Activated CD4-positive, alpha-beta T cell treated with anti-CD3 and anti-CD28 coated beads for 48 hours (primary cell): ENCODE data around the gene KBTBD8.

Experiments used
- DNase-seq: peaks from one replicate; pipeline ENCODE4 v3.0.0-alpha.2; 2020

Gene KBTBD8

DNA sequence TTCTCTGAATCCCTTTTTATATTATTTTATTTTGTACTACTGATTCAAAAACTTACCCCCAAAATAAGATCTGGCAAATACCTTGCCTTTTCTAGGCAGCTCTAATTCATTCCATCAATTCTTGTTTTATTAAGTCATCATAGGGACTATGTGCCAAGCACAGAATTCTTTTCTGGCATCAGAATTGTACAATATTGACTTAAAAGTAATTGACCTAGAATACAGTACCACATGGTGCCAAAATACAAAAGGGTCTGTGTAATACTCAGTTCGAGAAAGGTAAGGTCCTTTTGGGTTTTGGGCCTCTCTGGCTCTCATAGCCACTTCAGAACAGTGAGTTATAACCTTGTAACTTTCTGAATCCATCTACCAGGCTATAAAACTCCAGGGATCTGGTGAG lies 46.2 kb downstream of the KBTBD8 start:
- DNase-seq, result no peak

DNA sequence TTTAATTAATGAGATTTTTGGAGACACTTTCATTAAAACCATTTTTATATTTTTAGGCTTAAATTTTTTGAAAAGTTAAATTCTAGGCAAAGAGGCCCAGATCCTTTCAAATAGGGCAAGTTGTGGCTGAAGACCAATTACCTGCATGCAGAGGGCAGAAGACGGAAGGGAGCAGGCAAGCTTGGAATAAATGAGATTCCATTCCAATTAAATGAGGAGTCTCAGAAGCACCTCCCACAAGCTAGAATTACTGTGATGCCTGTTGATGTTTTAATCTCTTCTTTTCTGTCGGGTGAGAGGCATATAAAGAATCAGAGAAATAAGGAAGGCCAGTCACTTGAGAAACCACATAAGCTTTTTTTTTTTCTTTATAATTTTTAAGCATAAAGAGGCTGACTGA lies 46.8 kb downstream of the KBTBD8 start:
- DNase-seq, result no peak

DNA sequence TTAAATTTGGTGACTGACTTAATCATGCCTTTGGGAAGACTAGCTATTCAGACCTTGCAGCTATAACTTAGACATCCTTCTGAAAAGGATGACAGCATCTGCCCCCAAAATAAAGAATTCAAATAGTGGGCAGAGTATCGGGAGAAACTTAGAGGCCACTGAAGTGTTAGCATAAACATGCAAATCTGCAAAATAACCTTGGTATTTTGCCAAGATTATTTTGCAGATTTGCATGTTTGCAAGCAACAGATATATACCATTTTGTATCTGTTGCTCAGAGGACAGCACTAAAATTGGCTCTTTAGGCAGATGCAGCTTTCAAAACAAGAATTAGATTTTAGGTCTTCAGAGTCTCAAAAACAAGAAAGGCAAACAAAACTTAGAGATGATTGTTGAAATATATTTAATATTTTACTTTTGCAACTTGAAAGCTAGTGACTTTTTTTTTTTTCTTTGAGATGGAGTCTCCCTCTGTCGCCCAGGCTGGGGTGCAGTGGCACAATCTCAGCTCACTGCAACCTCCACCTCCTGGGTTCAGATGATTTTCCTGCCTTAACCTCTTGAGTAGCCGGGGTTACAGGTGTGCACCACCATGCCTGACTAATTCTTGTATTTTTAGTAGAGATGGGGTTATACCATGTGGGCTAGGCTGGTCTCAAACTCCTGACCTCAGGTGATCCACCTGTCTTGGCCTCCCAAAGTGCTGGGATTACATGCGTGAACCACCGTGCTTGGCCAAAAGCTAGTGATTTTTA lies 47.8 kb downstream of the KBTBD8 start:
- DNase-seq, result no peak

DNA sequence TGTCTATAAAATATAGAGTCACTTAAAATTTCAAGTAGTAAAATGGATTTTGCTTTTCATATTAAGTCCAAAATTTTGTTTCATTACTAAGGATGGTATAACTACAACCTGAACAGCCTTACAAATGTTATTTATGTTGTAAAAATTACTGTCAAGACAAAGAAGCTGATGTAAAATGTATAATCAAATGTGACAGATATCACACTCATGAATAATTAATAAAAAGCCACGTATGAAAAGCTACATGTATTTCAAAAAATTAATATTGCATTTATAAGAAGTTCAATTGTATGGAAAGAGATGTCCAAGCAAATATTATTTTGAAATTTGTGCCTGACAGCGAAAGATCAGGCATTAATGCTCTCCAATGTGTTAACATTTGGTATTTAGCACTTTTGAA lies 48.9 kb downstream of the KBTBD8 start:
- no peak for DNase-seq

DNA sequence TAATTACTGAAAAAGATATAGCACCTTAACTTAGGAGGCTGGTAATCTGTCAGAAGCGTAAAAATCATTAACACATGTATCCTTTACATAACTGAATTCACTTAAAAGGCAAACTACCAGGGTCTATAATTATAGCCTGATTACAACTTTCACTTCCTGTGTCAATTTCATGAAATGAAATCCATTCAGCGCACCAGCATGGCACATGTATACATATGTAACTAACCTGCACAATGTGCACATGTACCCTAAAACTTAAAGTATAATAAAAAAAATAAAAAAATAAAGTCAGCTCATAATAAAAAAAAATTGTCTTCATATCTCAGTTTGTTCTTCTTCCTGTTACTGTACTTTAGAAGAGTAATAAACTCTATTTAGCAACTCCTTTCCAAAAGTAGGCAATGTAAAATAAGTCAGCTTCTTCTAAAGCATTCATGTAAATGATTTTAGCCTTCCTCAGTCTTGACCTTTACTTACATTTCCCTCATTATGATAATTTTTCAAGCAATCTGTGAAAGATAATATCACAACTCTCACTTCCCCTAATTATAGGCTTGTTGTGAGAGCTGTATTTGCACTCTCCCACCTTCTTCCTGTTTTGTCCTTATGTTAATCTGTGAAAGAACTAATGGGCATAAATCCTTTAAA lies 50.1 kb downstream of the KBTBD8 start:
- DNase-seq, result no peak

DNA sequence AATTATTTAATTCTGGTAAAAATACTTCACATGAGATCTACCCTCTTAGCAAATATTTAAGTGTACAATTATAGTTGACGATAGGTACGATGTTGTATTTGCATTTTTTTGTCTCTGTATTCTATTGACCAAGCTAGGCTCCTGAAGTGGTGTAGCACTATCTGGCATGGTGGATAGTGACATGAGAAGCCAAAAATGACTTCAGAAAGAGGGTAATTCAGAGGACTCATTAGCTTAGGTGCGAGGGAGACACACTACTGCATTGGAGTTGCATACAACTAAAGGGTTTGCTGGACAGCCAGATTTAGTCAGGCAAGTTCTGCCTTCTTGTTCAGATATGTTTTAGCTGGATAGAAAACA lies 50.6 kb downstream of the KBTBD8 start:
- DNase-seq, result no peak

DNA sequence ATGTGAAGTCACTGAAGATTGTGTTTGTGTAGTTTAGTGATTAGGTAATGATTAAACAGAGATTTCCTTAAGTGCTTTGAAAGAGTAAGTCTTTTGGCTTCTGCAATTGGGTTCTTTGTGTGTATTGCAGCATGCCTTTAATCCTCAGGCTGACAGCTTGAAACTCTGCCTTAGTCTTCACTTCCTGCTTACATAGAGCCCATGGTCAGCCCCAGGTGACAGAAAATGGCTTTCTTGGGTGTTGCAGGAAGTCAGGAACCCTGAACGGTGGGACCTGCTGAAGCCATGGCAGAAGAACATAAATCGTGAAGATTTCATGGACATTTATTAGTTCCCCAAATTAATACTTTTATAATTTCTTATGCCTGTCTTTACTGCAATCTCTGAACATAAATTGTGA lies 61.3 kb downstream of the KBTBD8 start:
- DNase-seq, result no peak
